ENCODE measurements around the gene SETDB1.

The SETDB1 gene

GRCh38 chr1:150944856-150945255 is 18.7 kb downstream of the SETDB1 start:
- DNase-seq = no peak

DNA sequence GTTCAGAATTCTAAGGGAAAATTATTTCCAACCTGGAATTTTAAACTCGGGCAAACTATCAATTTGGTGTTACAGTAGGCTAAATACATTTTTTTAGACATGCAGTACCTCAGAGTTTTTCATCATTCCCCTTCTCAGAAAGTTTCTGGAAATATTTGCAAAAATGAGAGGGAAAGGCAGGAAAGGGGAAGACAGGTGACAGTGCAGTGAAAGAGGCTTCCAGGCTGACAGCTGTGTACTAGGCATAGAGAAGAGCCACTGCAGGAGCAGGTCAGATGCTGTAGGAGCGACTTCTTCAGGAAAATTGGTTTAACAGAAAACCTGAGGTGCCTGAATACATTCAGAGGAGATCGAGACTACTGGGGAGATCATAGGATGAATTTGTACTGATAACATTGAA is 28.5 kb downstream of the SETDB1 start:
- DNase-seq = no peak

DNA sequence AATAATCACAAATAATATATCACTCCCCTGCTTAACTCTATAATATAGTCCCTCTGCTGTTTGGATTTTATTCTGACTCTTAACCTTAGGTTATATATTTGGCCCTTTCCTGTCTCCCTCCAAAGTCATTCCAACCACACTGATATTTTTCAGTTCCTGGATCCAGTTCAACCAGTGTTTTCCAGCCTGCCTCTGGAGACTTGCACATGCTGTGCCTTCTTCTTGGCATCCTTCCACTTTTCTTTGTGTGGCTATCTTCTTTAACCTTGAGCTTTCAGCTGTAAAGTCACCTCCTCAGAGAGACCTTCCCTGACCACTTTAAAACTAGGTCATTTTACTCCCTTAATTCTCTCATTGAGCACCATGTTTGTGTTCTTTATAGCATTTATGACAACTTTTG is 29.1 kb downstream of the SETDB1 start:
- DNase-seq = no peak

DNA sequence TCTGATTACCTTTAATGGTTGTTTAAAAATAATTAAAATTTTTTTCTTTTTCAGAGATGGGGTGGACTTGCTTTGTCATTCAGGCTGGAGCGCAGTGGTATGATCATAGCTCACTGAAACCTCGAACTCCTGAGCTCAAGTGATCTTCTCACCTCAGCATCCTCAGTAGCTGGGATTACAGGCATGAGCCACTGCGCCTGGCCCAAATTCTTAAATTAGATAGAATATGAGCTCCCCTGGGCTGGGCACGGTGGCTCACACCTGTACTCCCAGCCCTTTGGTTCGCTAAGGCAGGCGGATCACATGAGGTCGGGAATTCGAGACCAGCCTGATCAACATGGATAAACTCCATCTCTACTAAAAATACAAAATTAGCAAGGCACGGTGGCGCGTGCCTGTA is 31.5 kb downstream of the SETDB1 start:
- no peak for DNase-seq

- no peak for DNase-seq
Measured at GRCh38 chr1:150960646-150961045, 34.5 kb downstream of the SETDB1 start.

DNA sequence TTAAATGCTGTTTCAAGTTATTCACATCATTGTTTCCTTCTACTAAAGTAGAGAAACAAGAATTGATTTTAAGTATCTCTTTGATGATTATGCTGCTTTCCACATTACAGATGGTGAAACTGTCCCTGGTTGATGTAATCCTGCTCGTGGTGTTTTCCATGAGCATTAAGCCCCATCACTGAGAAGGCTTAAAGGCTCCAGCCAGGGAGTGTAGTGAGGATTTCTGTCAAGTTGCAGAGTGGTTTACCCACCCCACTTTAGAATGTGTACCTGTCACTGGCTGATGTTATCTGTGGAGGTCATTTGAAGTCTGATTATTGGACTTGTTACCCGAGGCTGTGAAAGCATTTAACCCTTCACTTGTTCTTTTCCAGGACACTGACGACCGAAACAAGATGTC is 35.6 kb downstream of the SETDB1 start:
- DNase-seq = no peak

DNA sequence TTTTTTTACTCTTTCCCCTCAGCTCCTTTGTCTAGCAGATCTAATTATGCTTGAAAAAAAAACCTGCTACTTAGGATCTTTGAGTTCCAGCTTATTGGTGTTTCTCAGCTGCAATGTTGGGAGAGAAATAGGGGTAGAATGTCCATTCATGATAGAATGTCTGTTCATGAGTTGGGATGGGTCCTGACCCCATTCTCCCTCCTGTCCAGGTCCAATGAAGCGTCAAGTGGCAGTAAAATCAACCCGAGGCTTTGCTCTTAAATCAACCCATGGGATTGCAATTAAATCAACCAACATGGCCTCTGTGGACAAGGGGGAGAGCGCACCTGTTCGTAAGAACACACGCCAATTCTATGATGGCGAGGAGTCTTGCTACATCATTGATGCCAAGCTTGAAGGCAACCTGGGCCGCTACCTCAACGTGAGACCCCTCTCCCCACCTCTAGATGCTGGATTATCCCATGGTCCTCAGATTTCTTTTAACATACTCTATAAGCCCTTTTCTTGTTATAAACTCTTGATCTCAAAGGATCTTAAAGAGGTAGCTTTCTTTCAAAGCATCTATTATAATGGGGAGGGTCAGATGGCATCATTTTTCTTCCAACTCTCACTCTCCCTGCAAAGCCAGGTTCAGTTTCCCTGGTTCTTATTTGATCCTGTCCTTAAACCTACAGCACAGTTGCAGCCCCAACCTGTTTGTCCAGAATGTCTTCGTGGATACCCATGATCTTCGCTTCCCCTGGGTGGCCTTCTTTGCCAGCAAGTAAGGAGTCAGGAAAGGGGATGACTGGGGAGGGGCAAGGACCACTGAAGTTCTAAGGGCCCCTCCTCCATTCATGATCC is 37.4 kb downstream of the SETDB1 start:
- no peak for DNase-seq

DNA sequence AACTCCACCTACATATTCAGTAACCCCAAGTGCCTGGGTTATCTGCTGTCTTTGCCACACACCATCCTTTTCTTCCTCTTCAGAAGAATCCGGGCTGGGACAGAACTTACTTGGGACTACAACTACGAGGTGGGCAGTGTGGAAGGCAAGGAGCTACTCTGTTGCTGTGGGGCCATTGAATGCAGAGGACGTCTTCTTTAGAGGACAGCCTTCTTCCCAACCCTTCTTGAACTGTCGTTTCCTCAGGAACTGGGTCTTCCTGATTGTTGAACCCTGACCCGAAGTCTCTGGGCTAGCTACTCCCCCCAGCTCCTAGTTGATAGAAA is 38.0 kb downstream of the SETDB1 start:
- no peak for DNase-seq

DNA sequence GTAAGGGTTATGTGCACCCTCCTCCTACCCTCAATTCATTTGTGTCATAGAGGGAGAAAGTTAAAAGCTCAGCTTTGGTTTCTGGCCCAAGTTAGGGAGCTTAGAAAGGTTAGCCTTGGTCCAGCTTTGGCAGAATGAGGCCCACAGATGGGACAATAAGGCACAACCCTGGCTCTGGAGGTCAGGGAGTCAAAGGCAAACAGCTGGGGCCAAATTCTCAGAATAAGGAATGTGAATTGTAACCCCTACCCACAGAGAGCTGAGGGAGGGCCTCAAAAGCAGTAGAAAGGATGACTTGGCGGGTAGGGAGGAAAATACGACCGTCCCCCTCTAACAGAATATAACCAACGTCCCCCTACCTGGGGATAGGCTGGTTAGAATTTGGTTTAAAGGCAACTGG is 39.4 kb downstream of the SETDB1 start:
- no peak for DNase-seq

DNA sequence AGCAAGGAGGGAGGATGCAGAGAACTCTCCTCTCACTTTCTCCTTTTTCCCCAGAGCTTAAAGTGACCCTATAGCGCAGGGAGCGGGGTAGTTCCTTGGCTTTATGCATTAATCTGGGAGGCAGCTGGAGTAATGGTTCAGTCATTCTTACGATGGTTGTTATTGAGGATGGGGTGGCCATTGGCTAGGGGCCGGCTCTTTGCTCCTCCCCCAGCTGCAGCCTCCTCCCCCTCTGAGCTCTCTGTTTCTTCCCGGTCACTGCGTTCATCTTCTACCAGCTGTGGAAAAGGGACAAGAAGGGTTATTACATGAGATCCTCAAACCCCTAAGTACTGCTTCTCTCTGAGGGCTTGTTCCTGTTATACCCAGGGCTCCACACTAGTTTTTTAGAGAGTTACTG is 39.8 kb downstream of the SETDB1 start:
- DNase-seq = no peak

GRCh38 chr1:150967936-150968335 is 41.8 kb downstream of the SETDB1 start:
- no peak for DNase-seq

- no peak for DNase-seq
Measured at GRCh38 chr1:150968491-150968890, 42.3 kb downstream of the SETDB1 start.

DNA sequence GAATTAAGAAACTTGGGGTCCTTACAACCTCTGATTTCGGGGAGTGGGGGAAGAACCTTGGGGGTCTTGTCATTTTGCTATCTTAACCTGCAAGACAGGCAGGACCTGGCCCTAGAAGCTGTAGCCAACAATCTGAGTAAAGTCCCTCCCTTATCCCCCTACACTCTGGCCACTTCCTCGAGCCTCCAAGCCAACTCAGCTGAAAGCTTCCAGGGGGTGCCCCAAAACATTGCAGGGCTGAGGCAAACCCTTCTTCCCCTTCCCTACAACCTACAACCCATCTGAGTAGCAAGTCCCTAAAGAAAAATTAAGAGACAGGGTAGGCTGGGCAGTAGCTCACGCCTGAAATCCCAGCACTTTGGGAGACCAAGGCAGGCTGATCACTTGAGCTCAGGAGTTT is 43.5 kb downstream of the SETDB1 start:
- DNase-seq = no peak

DNA sequence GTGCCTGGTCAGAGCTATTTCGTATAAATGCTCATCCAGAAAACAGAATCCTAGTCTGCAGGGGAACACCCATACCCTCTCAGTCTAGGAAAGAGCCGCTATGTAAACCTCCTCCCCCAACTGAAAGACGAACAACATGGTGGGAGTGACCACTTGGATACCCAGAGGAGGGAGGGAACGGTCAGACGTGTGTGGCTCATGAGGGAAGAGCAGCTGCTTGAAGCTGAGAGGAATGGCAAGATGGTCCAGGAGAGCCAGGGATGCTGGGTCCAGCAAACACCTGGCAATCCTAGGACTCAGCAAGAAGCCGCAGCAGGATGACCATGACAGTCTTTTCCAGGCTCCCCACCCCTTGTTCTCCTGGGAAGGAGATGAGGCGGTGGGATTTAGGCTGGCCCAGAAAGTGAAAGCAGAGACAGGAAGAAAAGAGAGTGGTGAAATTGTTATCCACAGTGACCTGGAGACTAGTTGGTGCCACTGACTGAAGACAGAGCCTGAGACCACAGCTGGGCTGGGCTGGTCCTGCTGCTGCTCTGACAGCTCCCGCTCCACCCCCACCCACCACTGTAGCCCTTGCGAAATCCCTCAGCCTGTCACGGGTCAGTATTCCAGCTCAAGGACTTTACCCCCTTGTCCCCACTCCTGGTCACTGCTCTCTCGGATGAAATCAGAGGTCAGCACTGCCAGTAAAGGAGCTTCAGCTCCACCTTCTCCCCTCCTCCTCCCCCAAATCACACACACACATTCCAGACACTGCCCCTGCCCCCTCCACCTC is 44.8 kb downstream of the SETDB1 start:
- no peak for DNase-seq

DNA sequence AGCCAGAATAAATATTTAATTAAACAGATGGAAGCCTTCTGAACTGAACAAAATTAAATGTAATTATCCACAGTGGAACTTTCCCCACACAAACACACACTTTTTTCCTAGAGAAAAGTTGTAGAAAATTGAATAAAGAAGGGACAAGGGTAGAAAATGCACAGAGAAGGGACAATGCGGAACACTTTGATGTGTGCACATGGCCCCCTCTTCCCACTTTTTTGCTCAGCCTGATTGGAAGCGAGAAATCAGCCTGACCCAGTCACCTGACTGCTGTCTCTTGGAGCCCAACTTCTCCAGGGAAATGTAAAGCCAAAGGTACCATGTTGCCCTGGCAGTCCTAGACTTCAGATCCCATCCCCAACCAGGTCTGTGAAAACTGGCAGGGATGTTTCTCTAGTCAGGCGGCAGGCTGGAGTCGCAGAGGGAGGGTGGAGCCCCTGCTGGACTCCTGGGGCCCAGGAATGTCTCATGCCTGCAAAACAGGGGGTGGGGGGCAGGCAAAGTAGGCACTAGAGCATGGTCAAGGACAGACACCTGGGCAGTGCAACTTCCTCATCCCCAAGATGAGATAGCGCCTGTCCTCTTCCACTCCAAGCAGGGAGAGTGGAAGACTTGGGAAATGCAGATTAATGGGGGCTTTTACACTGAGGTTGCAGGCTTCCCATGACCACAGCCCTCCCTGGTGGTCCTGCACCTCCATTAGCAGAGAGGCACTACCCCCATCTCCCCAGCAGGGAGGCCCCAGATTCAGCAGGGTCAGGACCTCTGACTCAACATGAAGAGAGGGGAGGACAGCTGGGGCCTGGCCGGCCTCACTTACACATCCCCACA is 45.6 kb downstream of the SETDB1 start:
- no peak for DNase-seq

GRCh38 chr1:150972417-150972940 is 46.3 kb downstream of the SETDB1 start:
- DNase-seq = no peak

GRCh38 chr1:150973258-150973835 is 47.2 kb downstream of the SETDB1 start:
- no peak for DNase-seq

- DNase-seq = peak; percentile 13
Measured at GRCh38 chr1:150973836-150974579, 47.8 kb downstream of the SETDB1 start.

DNA sequence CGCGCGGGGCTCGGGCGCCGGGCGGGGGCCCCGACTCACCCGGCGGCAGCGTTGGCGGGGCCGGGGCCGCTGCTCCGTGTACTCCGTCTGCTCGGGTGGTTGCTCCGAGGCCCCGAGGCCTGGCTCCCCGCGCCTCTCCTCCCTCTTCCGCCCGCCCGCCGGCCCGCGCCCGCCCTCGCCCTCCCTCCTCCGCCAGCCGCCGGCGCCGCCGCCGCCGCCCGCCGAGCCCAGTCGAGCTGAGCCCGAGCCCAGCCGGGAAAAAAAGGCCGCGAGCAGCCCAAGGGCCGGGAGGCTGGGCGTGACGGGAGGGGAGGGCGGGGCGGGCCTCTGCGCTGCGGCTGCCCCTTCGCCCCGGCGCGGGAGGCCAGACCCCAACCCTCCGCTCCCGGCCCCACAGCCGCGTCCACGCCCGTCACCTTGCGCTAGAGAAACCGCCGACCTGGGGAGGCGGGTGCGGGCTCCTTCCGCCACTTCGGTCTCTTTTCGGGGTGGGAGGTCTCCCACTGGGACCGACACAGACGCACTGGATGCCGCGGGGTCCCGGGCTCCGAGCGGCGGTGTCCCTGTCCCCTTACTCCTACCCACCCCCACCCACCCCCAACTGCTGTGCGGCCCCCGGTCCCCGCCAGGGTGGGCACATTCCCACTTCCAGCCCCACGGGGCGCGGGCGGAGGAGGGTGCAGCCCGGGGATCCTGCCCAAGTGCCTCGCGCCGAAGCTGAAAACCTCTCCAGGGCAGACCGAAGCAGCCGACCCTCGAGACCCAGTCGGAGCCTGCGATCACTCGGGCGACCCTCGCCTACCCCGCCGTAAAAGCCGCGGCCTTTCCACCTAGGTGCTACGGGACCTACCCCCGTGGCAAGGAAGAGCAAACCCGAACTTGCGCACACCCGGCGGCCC is 48.7 kb downstream of the SETDB1 start, which contains the start of gene CERS2:
Gene CERS2, minus strand, starts transcription at position 256 of the 899 bp plus-strand sequence. CDS start 5,745 bp downstream, outside the sequence.
- DNase-seq = peak; percentile 21

GRCh38 chr1:150976401-150976821 is 50.2 kb downstream of the SETDB1 start:
- no peak for DNase-seq

Measured in NCI-H748 treated with DMSO at 0.1 percent for 48 hours (cell line).